ENCODE data around the gene HNRNPU.
A peak's percentile ranks its signal among the peaks of the same experiment; 100 is the strongest.

HNRNPU gene

GRCh38 chr1:244864253-244865027 is at the start of gene HNRNPU:
HNRNPU (minus strand) TSS chr1:244864543; CDS start chr1:244864307, 236 bp downstream.
- peak within 1 kb of the TSS; percentile 93 for H3K4me3 ChIP-seq (ENCODE audit: low read length)
- TF ChIP-seq ZNF274 (IDR thresholded peaks at IDR 0.05; ENCODE audit: low read depth, low read length), result no peak

- no peak overlapping the region for H3K4me3 ChIP-seq (ENCODE audit: low read length)
These were observed 49.5 kb upstream of the HNRNPU start for GRCh38 chr1:244913806-244914205.

GRCh38 chr1:244904119-244904518 is 39.8 kb upstream of the HNRNPU start:
- TF ChIP-seq ZNF274 (IDR thresholded peaks at IDR 0.05; ENCODE audit: low read depth, low read length), result no peak

More at GRCh38 chr1:244913806-244914205, 49.5 kb upstream of the HNRNPU start:
- no peak for TF ChIP-seq ZNF274 (IDR thresholded peaks at IDR 0.05; ENCODE audit: low read depth, low read length)

GRCh38 chr1:244901400-244902015 is 37.2 kb upstream of the HNRNPU start:
- no peak overlapping the region for H3K4me3 ChIP-seq (ENCODE audit: low read length)
- TF ChIP-seq ZNF274 (IDR thresholded peaks at IDR 0.05; ENCODE audit: low read depth, low read length), result no peak

More at GRCh38 chr1:244904119-244904518, 39.8 kb upstream of the HNRNPU start:
- no peak overlapping the region; the same call in 1 of the 2 replicates for H3K4me3 ChIP-seq (ENCODE audit: low read length)

GRCh38 chr1:244897476-244898254 is 33.3 kb upstream of the HNRNPU start:
- TF ChIP-seq ZNF274 (IDR thresholded peaks at IDR 0.05; ENCODE audit: low read depth, low read length), result no peak
- no peak overlapping the region for H3K4me3 ChIP-seq (ENCODE audit: low read length)

GRCh38 chr1:244896550-244896949 is 32.2 kb upstream of the HNRNPU start:
- TF ChIP-seq ZNF274 (IDR thresholded peaks at IDR 0.05; ENCODE audit: low read depth, low read length), result no peak
- H3K4me3 ChIP-seq (ENCODE audit: low read length), result no peak overlapping the region

GRCh38 chr1:244893836-244894235 is 29.5 kb upstream of the HNRNPU start:
- no peak for TF ChIP-seq ZNF274 (IDR thresholded peaks at IDR 0.05; ENCODE audit: low read depth, low read length)

GRCh38 chr1:244887281-244887680 is 22.9 kb upstream of the HNRNPU start:
- H3K4me3 ChIP-seq (ENCODE audit: low read length), result no peak overlapping the region
- TF ChIP-seq ZNF274 (IDR thresholded peaks at IDR 0.05; ENCODE audit: low read depth, low read length), result no peak

More at GRCh38 chr1:244893836-244894235, 29.5 kb upstream of the HNRNPU start:
- no peak overlapping the region for H3K4me3 ChIP-seq (ENCODE audit: low read length)

GRCh38 chr1:244881552-244882280 is 17.4 kb upstream of the HNRNPU start:
- no peak overlapping the region for H3K4me3 ChIP-seq (ENCODE audit: low read length)
- no peak for TF ChIP-seq ZNF274 (IDR thresholded peaks at IDR 0.05; ENCODE audit: low read depth, low read length)

GRCh38 chr1:244878681-244879080 is 14.3 kb upstream of the HNRNPU start:
- H3K4me3 ChIP-seq (ENCODE audit: low read length), result no peak overlapping the region
- no peak for TF ChIP-seq ZNF274 (IDR thresholded peaks at IDR 0.05; ENCODE audit: low read depth, low read length)

GRCh38 chr1:244876228-244876910 is 12.0 kb upstream of the HNRNPU start:
- TF ChIP-seq ZNF274 (IDR thresholded peaks at IDR 0.05; ENCODE audit: low read depth, low read length), result no peak
- H3K4me3 ChIP-seq (ENCODE audit: low read length), result no peak overlapping the region

GRCh38 chr1:244874974-244875579 is 10.7 kb upstream of the HNRNPU start:
- no peak for TF ChIP-seq ZNF274 (IDR thresholded peaks at IDR 0.05; ENCODE audit: low read depth, low read length)
- no peak overlapping the region for H3K4me3 ChIP-seq (ENCODE audit: low read length)

- no peak for TF ChIP-seq ZNF274 (IDR thresholded peaks at IDR 0.05; ENCODE audit: low read depth, low read length)
- H3K4me3 ChIP-seq (ENCODE audit: low read length), result no peak overlapping the region
These were observed 5.6 kb upstream of the HNRNPU start for GRCh38 chr1:244869950-244870349.

All from GM08714 (cell line).